Astrocyte (in vitro differentiated cells and primary cell): ENCODE data around the gene HAT1. TPM values are rescaled to one million over a fixed set of nuclear protein-coding genes. Genes with fewer than 3 reads are reported as not detected.

Experiments
- DNase-seq: peaks from one replicate; pipeline ENCODE4 v3.0.0-alpha.2; 2010; ENCODE audit warnings: low read depth
- FAIRE-seq: peaks from 2 replicates; lab custom pipeline; 2011; peaks lifted over from hg19 to GRCh38; lab: Jason Lieb, UNC
- H2AFZ ChIP-seq: 2 replicates; pipeline ENCODE4 v1.6.0; 2012; ENCODE audit warnings: low read depth, low read length, inconsistent platforms
- H3K27ac ChIP-seq: 2 replicates; pipeline ENCODE4 v1.5.1; 2011; ENCODE audit warnings: low read depth, low read length, inconsistent platforms
- H3K27me3 ChIP-seq: 2 replicates; pipeline ENCODE4 v1.6.0; 2011; ENCODE audit warnings: low read length, inconsistent platforms; ENCODE audit not compliant: insufficient read depth
- H3K36me3 ChIP-seq: 2 replicates; pipeline ENCODE4 v1.5.1; 2011; ENCODE audit warnings: low read length, inconsistent platforms; ENCODE audit not compliant: insufficient read depth
- H3K4me1 ChIP-seq: 2 replicates; pipeline ENCODE4 v1.5.1; 2011; ENCODE audit warnings: low read length, inconsistent platforms; ENCODE audit not compliant: insufficient read depth
- H3K4me2 ChIP-seq: 2 replicates; pipeline ENCODE4 v1.6.0; 2012; ENCODE audit warnings: low read length, inconsistent platforms
- H3K4me3 ChIP-seq: 2 replicates; pipeline ENCODE4 v1.5.1; 2011; ENCODE audit warnings: low read depth, mild to moderate bottlenecking, low read length, inconsistent platforms; ENCODE audit not compliant: insufficient read depth
- H3K79me2 ChIP-seq: 2 replicates; pipeline ENCODE4 v1.6.0; 2012; ENCODE audit warnings: mild to moderate bottlenecking, low read length, inconsistent platforms; ENCODE audit not compliant: insufficient read depth
- H3K9ac ChIP-seq: 2 replicates; pipeline ENCODE4 v1.6.0; 2012; ENCODE audit warnings: mild to moderate bottlenecking, low read length, inconsistent platforms
- H3K9me3 ChIP-seq: 2 replicates; pipeline ENCODE4 v1.5.1; 2012; ENCODE audit warnings: low read depth, mild to moderate bottlenecking, low read length, inconsistent platforms; ENCODE audit not compliant: insufficient read depth
- H4K20me1 ChIP-seq: 2 replicates; pipeline ENCODE4 v1.6.0; 2012; ENCODE audit warnings: low read length, inconsistent platforms; ENCODE audit not compliant: insufficient read depth
- H3K27ac Mint-ChIP-seq: one replicate; pipeline ENCODE4 v1.8.0; 2021; ENCODE audit warnings: mild to moderate bottlenecking, mixed read lengths; ENCODE audit not compliant: unreplicated experiment
- H3K27me3 Mint-ChIP-seq: one replicate; pipeline ENCODE4 v1.8.0; 2021; ENCODE audit warnings: low read depth, mixed read lengths; ENCODE audit not compliant: unreplicated experiment
- H3K36me3 Mint-ChIP-seq: one replicate; pipeline ENCODE4 v1.8.0; 2021; ENCODE audit warnings: low read depth, mixed read lengths; ENCODE audit not compliant: unreplicated experiment
- H3K4me1 Mint-ChIP-seq: one replicate; pipeline ENCODE4 v1.8.0; 2021; ENCODE audit warnings: low read depth, mixed read lengths; ENCODE audit not compliant: unreplicated experiment
- H3K4me3 Mint-ChIP-seq: one replicate; pipeline ENCODE4 v1.8.0; 2021; ENCODE audit warnings: mild to moderate bottlenecking, moderate library complexity, mixed read lengths; ENCODE audit not compliant: unreplicated experiment
- H3K9me3 Mint-ChIP-seq: one replicate; pipeline ENCODE4 v1.8.0; 2021; ENCODE audit warnings: mild to moderate bottlenecking, mixed read lengths; ENCODE audit not compliant: unreplicated experiment
- EZH2 ChIP-seq: IDR thresholded peaks from 2 replicates; pipeline ENCODE4 v1.6.1; 2012; ENCODE audit warnings: mild to moderate bottlenecking, low read length, inconsistent platforms; ENCODE audit not compliant: insufficient read depth
- total RNA-seq: library from RNA; stranded (reverse); gene quantifications from 2 replicates; pipeline ENCODE4 v1.2.1, GENCODE V29; 2021
- TF ChIP-seq, protein P1 (sequence below): IDR thresholded peaks from 2 replicates; pipeline ENCODE4 v1.5.1; 2011; ENCODE audit warnings: low read depth, mild to moderate bottlenecking, inconsistent platforms, low read length, moderate library complexity; ENCODE audit not compliant: insufficient read depth

HAT1 gene
- total RNA-seq, 1 donor from 2014 or later = 29.1 TPM

DNA sequence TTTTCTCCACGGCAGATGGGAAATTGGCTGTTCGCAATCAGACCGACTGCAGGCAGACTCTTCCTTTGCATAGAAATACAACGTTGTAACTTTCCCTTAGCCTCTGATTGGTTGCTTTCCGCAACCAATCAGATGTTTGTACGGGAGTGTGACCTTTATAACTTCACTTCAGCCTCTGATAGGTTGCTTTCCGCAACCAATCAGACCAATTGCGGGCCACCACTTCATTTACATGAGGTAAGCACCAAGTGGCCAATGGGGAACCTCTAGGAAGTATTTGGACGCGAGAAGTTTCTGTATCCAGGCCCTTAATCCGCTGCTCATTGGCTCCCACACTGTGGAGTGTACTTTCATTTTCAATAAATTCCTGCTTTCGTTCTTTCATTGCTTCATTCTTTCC lies 47.3 kb upstream of the HAT1 start:
- H3K4me1 Mint-ChIP-seq = peaks cover 17% of the 10 kb centered on the region
- H3K36me3 Mint-ChIP-seq = peaks cover 10% of the 10 kb centered on the region
- H3K27ac Mint-ChIP-seq = no peak overlapping the region
- H3K4me3 ChIP-seq = no peak overlapping the region
- no peak for DNase-seq
- H3K9me3 Mint-ChIP-seq = no peaks in the 10 kb centered on the region
- H3K4me2 ChIP-seq = no peak overlapping the region
- H3K4me3 Mint-ChIP-seq = no peak overlapping the region
- no peaks in the 10 kb centered on the region for H3K27me3 Mint-ChIP-seq
- no peak overlapping the region for H2AFZ ChIP-seq
- peaks cover 8% of the 10 kb centered on the region for H3K79me2 ChIP-seq
- H3K27me3 ChIP-seq = no peaks in the 10 kb centered on the region
- H4K20me1 ChIP-seq = peaks cover 8% of the 10 kb centered on the region
- peaks cover 10% of the 10 kb centered on the region for H3K4me1 ChIP-seq
- H3K9me3 ChIP-seq = no peaks in the 10 kb centered on the region
- FAIRE-seq = no peak
- no peak overlapping the region for H3K27ac ChIP-seq
- TF ChIP-seq, protein P1, sequence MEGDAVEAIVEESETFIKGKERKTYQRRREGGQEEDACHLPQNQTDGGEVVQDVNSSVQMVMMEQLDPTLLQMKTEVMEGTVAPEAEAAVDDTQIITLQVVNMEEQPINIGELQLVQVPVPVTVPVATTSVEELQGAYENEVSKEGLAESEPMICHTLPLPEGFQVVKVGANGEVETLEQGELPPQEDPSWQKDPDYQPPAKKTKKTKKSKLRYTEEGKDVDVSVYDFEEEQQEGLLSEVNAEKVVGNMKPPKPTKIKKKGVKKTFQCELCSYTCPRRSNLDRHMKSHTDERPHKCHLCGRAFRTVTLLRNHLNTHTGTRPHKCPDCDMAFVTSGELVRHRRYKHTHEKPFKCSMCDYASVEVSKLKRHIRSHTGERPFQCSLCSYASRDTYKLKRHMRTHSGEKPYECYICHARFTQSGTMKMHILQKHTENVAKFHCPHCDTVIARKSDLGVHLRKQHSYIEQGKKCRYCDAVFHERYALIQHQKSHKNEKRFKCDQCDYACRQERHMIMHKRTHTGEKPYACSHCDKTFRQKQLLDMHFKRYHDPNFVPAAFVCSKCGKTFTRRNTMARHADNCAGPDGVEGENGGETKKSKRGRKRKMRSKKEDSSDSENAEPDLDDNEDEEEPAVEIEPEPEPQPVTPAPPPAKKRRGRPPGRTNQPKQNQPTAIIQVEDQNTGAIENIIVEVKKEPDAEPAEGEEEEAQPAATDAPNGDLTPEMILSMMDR = no peak
- TF ChIP-seq EZH2 = no peak
- no peaks in the 10 kb centered on the region for H3K36me3 ChIP-seq
- H3K9ac ChIP-seq = no peak overlapping the region

GRCh38 chr2:171878481-171878993 lies 43.7 kb upstream of the HAT1 start:
- peak; percentile 20 for FAIRE-seq

GRCh38 chr2:171879865-171880264 lies 42.4 kb upstream of the HAT1 start:
- H3K36me3 Mint-ChIP-seq = peaks cover 4% of the 10 kb centered on the region
- TF ChIP-seq, protein P1 = no peak
- no peak for TF ChIP-seq EZH2
- no peak overlapping the region for H3K4me3 Mint-ChIP-seq
- Histone ChIP-seq H3K27ac (no peak overlapping the region), H3K9ac (no peak overlapping the region), H4K20me1 (peaks cover 15% of the 10 kb centered on the region), H3K79me2 (peaks cover 12% of the 10 kb centered on the region), H2AFZ (no peak overlapping the region), H3K36me3 (no peaks in the 10 kb centered on the region), H3K4me1 (peaks cover 10% of the 10 kb centered on the region), H3K4me2 (no peak overlapping the region), H3K27me3 (no peaks in the 10 kb centered on the region), H3K9me3 (no peaks in the 10 kb centered on the region), H3K4me3 (no peak overlapping the region)
- FAIRE-seq = no peak
- no peak overlapping the region for H3K27ac Mint-ChIP-seq
- H3K4me1 Mint-ChIP-seq = peaks cover 20% of the 10 kb centered on the region
- H3K9me3 Mint-ChIP-seq = no peaks in the 10 kb centered on the region
- H3K27me3 Mint-ChIP-seq = no peaks in the 10 kb centered on the region
- no peak for DNase-seq

More at GRCh38 chr2:171878481-171878993, 43.7 kb upstream of the HAT1 start:
- Mint-ChIP-seq H3K4me3 (no peak overlapping the region), H3K9me3 (no peaks in the 10 kb centered on the region), H3K36me3 (peaks cover 10% of the 10 kb centered on the region), H3K27ac (peak overlapping the region; percentile 83), H3K27me3 (no peaks in the 10 kb centered on the region), H3K4me1 (peaks cover 20% of the 10 kb centered on the region)
- H4K20me1 ChIP-seq = peaks cover 15% of the 10 kb centered on the region
- H3K4me1 ChIP-seq = peaks cover 10% of the 10 kb centered on the region
- H3K9me3 ChIP-seq = no peaks in the 10 kb centered on the region
- H3K79me2 ChIP-seq = peaks cover 12% of the 10 kb centered on the region
- TF ChIP-seq, protein P1 = no peak
- TF ChIP-seq EZH2 = no peak
- DNase-seq = peak; percentile 80
- peak overlapping the region; percentile 43 for H3K4me2 ChIP-seq
- no peak overlapping the region for H3K4me3 ChIP-seq
- no peaks in the 10 kb centered on the region for H3K36me3 ChIP-seq
- no peak overlapping the region for H2AFZ ChIP-seq
- H3K27ac ChIP-seq = peak overlapping the region; percentile 19
- H3K27me3 ChIP-seq = no peaks in the 10 kb centered on the region
- no peak overlapping the region for H3K9ac ChIP-seq
